HG02642 (cell line): ENCODE results near the gene HP.
"Not testable (repeated sequence)": the region's sequence is repeated elsewhere in the genome, so short reads cannot be mapped to it uniquely, and the experiment has no call there.

Source experiments
- ATAC-seq: cut with Tn5 transposase; IDR thresholded peaks from one replicate; pipeline ENCODE4 v1.9.1; 2021; ENCODE audit warnings: mild to moderate bottlenecking; ENCODE audit not compliant: unreplicated experiment, poor library complexity

The HP gene, protein sequence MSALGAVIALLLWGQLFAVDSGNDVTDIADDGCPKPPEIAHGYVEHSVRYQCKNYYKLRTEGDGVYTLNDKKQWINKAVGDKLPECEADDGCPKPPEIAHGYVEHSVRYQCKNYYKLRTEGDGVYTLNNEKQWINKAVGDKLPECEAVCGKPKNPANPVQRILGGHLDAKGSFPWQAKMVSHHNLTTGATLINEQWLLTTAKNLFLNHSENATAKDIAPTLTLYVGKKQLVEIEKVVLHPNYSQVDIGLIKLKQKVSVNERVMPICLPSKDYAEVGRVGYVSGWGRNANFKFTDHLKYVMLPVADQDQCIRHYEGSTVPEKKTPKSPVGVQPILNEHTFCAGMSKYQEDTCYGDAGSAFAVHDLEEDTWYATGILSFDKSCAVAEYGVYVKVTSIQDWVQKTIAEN

GRCh38 chr16:72054254-72054847 lies at the start of gene HP:
Gene HP (plus strand): TSS chr16:72054505. CDS start chr16:72054653, 148 bp downstream.
- ATAC-seq, result not testable (repeated sequence)

DNA sequence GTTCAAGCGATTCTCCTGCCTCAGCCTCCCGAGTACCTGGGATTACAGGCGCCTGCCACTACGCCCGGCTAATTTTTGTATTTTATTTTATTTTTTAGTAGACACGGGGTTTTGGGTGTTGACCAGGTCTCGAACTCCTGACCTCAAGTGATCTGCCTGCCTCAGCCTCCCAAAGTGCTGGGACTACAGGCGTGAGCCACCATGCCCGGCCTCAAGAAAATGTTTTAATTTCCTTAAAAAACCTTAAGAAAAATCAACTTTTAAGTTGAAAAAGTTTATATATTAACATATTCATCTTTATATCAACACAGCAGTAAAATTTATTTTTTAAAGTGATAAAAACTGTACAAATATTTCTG lies 46.3 kb upstream of the HP start:
- not testable (repeated sequence) for ATAC-seq

GRCh38 chr16:72008424-72009216 lies 45.7 kb upstream of the HP start, which contains the start of gene DHODH:
Gene DHODH (plus strand): TSS chr16:72008744. CDS start chr16:72008765, 21 bp downstream.
- peak; percentile 99 for ATAC-seq

DNA sequence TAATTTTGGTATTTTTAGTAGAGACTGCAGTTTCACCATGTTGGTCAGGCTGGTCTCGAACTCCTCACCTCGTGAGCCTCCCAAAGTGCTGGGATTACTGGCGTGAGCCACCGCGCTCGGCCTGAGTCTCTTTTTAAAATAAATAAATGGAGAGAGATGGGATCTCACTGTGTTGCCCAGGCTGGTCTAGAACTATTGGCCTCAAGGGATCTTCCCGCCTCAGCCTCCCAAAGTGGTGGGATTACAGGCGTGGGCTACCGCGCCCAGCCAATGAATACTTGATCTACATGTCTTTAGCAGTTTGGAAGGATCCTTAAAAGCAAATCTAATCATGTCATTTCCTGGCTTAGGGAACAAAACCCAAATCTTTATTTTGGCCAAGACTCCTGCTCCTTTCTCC lies 44.5 kb upstream of the HP start:
- ATAC-seq, result no peak

- no peak for ATAC-seq
Measured at GRCh38 chr16:72012607-72013006, 41.7 kb upstream of the HP start.

- ATAC-seq, result no peak
Measured at GRCh38 chr16:72013389-72013788, 40.9 kb upstream of the HP start.

- ATAC-seq, result no peak
Measured at GRCh38 chr16:72013888-72014581, 40.3 kb upstream of the HP start.

- no peak for ATAC-seq
Measured at GRCh38 chr16:72014675-72015074, 39.6 kb upstream of the HP start.

- ATAC-seq, result no peak
Measured at GRCh38 chr16:72015124-72015523, 39.2 kb upstream of the HP start.

DNA sequence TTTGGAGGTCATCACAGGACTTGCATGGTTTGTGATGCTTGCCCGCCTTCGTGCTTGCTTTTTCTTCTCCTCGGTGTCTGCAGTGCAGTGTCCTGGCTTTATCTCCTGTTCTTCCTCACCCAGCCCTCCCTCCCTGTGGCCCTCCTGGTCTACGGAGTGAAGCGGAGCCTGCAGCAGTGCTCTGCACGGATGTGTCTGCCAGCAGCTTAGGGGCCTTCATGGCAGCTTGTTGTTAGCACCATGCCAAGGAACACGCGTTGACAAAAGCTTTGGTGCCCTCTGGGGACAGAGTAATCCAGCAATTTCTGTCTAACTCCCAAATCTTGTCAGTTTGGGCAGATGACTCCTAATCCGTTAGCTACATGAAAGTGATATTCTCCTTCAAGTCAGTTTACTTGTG lies 35.8 kb upstream of the HP start:
- no peak for ATAC-seq

GRCh38 chr16:72021043-72021442 lies 33.3 kb upstream of the HP start:
- no peak for ATAC-seq

DNA sequence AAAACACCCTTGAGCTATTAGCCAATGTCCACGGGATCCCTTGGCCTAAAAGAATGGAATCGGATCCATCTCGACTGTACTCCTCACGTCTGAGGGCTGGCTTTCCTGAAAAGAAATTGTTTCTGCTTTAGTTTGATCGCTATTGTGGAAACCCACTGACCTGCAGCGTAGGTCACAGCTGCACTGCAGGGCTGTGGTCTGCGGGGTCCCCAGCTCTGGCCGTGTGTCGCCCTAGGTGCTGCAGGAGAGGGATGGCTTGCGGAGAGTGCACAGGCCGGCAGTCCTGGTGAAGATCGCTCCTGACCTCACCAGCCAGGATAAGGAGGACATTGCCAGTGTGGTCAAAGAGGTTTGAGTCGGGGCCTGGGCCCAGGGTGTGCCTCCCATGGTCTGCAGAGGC lies 32.2 kb upstream of the HP start:
- no peak for ATAC-seq

- ATAC-seq, result no peak
Measured at GRCh38 chr16:72023962-72024361, 30.3 kb upstream of the HP start.

DNA sequence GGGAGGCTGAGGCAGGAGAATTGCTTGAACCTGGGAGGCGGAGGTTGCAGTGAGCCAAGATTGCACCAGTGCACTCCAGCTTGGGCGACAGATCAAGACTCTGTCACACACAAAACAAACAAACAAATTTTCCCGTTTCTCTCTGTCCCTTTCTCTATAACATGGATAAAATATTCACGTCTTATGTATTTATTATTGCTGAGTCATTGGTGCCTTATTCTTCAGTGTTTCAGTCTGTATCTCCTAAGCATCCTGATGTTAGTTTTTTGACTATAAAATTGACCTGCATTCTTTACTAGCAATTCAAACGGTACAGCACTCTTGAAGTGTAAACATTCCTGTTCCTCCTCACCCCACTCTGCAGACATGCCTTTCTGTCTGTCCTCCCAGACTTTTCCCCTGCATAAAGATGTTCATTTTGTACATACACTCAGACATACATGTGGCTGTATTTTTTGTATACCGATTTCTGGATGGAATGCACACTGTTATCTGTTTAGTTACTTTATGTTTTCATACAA lies 29.4 kb upstream of the HP start:
- ATAC-seq, result no peak

GRCh38 chr16:72025404-72026114 lies 28.7 kb upstream of the HP start:
- ATAC-seq, result no peak

GRCh38 chr16:72027669-72028378 lies 26.5 kb upstream of the HP start:
- no peak for ATAC-seq

- ATAC-seq, result no peak
Measured at GRCh38 chr16:72029567-72030271, 24.6 kb upstream of the HP start.

GRCh38 chr16:72033437-72033836 lies 20.9 kb upstream of the HP start:
- no peak for ATAC-seq
